CD4-positive, alpha-beta T cell (primary cell): ENCODE measurements around the gene C3orf52. TPM values are rescaled to one million over a fixed set of nuclear protein-coding genes. Genes with fewer than 3 reads are reported as not detected.

Experiments
- ATAC-seq: fragments of 200-7000 bp; cut with Tn5 transposase; one replicate; pipeline ENCODE4 v1.10.0; 2022; ENCODE audit warnings: mild to moderate bottlenecking; ENCODE audit not compliant: poor library complexity
- CTCF ChIA-PET: fragments of 350-600 bp; sonication (Branson Sonifier 250); formaldehyde crosslinking; loops from one replicate; lab custom pipeline; 2021; ENCODE audit warnings: antibody characterized with exemption, inconsistent platforms; lab: Charles Lee
- POLR2A ChIA-PET: fragments of 350-600 bp; sonication (Branson Sonifier 250); formaldehyde crosslinking; loops from one replicate; lab custom pipeline; 2021; ENCODE audit warnings: antibody characterized with exemption, inconsistent platforms; lab: Charles Lee
- DNase-seq, 14 experiments: peaks; one replicate each; pipeline ENCODE4 v3.0.0-alpha.2; 2013 to 2020; ENCODE audit warnings: mixed read lengths in 2 of 14
- H3K27ac ChIP-seq, 2 donors: one replicate each; pipeline versions ENCODE4 v1.5.1 to v1.7.0; 2013; ENCODE audit warnings: low read length in 2 of 2, low read depth in 1 of 2, mild to moderate bottlenecking in 1 of 2
- H3K27me3 ChIP-seq, 2 experiments: 1 replicate in 1 of 2; 2 replicates in 1 of 2; pipeline versions ENCODE4 v1.6.1 to v1.7.0; 2013; ENCODE audit warnings: low read length in 2 of 2, control low read depth in 1 of 2, mild to moderate bottlenecking in 1 of 2, moderate library complexity in 1 of 2; ENCODE audit not compliant: insufficient read depth in 2 of 2, control insufficient read depth in 1 of 2
- H3K36me3 ChIP-seq: one replicate; pipeline ENCODE4 v1.6.1; 2013; ENCODE audit warnings: low read length, control low read depth; ENCODE audit not compliant: insufficient read depth
- H3K4me1 ChIP-seq: one replicate; pipeline ENCODE4 v1.6.1; 2013; ENCODE audit warnings: low read length, control low read depth; ENCODE audit not compliant: insufficient read depth
- H3K4me3 ChIP-seq: one replicate; pipeline ENCODE4 v1.5.1; 2013; ENCODE audit warnings: mild to moderate bottlenecking, low read length, moderate library complexity
- H3K9me3 ChIP-seq, 2 experiments: 1 replicate in 1 of 2; 2 replicates in 1 of 2; pipeline versions ENCODE4 v1.6.1 to v1.7.0; 2013; ENCODE audit warnings: low read length in 2 of 2, mild to moderate bottlenecking in 2 of 2, control low read depth in 1 of 2, moderate library complexity in 1 of 2; ENCODE audit not compliant: control insufficient read depth in 1 of 2, insufficient read depth in 1 of 2
- H3K27ac Mint-ChIP-seq: one replicate; pipeline ENCODE4 v1.8.0; 2020; ENCODE audit warnings: mixed read lengths
- H3K27me3 Mint-ChIP-seq: one replicate; pipeline ENCODE4 v1.8.0; 2021; ENCODE audit warnings: mixed read lengths
- H3K36me3 Mint-ChIP-seq: one replicate; pipeline ENCODE4 v1.8.0; 2021; ENCODE audit warnings: low read depth, mixed read lengths
- H3K4me1 Mint-ChIP-seq: one replicate; pipeline ENCODE4 v1.8.0; 2021; ENCODE audit warnings: low read depth, mixed read lengths
- H3K4me3 Mint-ChIP-seq: one replicate; pipeline ENCODE4 v1.8.0; 2020; ENCODE audit warnings: mild to moderate bottlenecking, mixed read lengths
- H3K9me3 Mint-ChIP-seq: one replicate; pipeline ENCODE4 v1.8.0; 2020; ENCODE audit warnings: mixed read lengths
- CTCF ChIP-seq: fragments of 200-600 bp; IDR thresholded peaks from one replicate; pipeline ENCODE4 v1.8.0; 2022; ENCODE audit warnings: antibody characterized with exemption, mild to moderate bottlenecking
- intact Hi-C, 2 experiments: fragments of 100-400 bp; cut with DNase I in 1 of 2; cut with micrococcal nuclease in 1 of 2; formaldehyde crosslinking; loops; one replicate each; pipeline versions ENCODE4 v1.15.1 to v1.9.0; 2023 to 2025; cut with DNase I, micrococcal nuclease
- total RNA-seq, 174 experiments: library from RNA in 2 of 174; stranded (reverse) in 2 of 174; gene quantifications; one replicate each; pipeline ENCODE4 v1.2.3 and lab custom pipeline; 2021 to 2026

The C3orf52 gene
- total RNA-seq, 2 experiments from 2014 or later, result 1.6 to 2.7 TPM

DNA sequence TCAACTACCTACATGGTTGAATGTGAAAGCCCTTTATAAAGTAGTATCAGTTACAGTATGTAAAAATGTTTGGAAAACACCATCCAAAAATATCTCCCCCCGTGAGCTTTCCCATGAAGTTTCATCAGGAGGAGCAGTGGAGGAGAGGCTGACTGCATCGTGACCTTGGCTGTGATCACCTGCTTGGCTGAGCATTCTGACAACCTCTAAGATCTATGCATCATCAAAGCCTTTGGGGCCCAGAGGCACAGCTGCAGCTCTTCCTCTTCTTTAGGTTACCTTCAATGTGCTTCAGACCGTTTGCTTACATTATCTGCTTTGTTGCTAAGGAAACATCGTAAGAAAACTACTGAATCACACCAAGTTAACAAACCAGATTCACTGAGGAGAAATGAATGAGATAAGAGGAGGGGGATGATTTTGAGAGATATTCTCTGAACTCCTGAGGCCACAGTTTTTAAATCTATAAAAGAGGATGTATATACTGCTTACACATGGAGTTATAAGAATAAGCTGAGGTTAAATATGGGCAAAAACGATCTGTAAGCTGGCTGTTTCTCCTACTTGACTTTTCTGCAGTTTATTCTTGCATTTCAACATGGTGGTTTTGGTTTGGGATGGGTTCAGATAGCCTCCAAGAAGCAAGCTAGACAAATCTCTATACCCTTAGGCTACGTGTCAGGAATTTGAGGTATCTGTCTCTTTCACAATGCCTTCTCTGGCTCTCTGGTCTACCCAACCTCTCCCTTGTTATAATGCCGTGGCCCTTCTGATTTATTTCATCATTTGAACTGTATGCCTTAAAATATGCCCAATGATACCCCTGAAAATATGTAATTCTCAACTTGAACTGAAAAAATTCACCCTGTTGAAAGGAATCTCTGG is 42.9 kb downstream of the C3orf52 start:
- Mint-ChIP-seq H3K9me3 (no peaks in the 10 kb centered on the region), H3K27ac (peak overlapping the region; percentile 88)
- H3K4me3 ChIP-seq, result no peak overlapping the region

DNA sequence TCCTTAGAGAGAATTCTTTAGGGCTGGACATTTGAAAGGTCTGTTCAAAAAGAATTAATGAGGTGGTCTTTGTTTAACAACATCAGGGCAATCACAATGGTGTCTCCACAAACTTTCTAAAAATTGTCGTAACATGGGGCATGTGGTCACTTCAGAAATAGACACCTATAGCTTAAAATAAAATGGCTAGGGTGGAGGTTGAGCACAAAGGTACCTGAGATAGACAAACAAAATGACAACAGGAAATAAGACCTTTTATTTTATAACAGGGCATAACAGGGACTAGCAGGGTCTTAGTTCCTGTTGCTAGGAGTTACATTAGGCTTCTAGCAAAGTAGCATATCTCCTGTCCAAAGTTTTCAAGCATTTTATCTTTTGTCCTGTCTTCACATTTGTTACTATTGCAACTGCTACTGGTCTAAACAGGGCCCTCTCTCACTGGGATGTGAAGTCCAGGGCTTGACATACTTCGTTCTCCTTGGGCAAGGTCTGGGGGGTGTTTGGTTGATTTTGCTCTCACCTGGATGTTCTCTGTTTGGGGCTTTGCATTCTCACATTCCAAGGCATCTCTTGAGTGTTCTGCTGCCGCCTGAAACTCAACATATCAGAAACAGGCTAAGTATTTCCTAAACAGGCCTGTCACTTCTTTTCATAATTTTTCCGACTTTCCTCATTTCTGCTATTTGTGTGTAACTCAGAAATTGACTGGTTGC is 43.9 kb downstream of the C3orf52 start:
- Mint-ChIP-seq H3K4me3 (peak overlapping the region; percentile 52), H3K27me3 (no peaks in the 10 kb centered on the region), H3K27ac (peak overlapping the region; percentile 88), H3K36me3 (peaks cover 23% of the 10 kb centered on the region), H3K4me1 (peaks cover 95% of the 10 kb centered on the region), H3K9me3 (no peaks in the 10 kb centered on the region)
- intact Hi-C loops, result loop anchor here in 1 of 2 experiments (10.0 kb wide), 1 partner anchor 175 kb away; no protein-coding TSS in a partner anchor
- ChIA-PET CTCF (interaction anchor here (1.6 kb wide), 1 partner anchor 7 kb away, joined by 6 read pairs; no protein-coding TSS in a partner anchor), POLR2A (interaction anchor here (0.6 to 1.7 kb wide), 3 partner anchors 58 to 877 kb away, joined by 3 to 6 read pairs (median 3); partner anchors contain the start of genes ATG3 and SLC35A5)
- DNase-seq, result no peak
- ATAC-seq, result no peak
- no peaks in the 10 kb centered on the region for H3K27me3 ChIP-seq
- TF ChIP-seq CTCF, result no peak
- H3K27ac ChIP-seq, result peak overlapping the region; percentile 80 to 92
- H3K4me3 ChIP-seq, result no peak overlapping the region
- peaks cover 16% of the 10 kb centered on the region for H3K36me3 ChIP-seq
- no peaks in the 10 kb centered on the region for H3K9me3 ChIP-seq
- H3K4me1 ChIP-seq, result peaks cover 84% of the 10 kb centered on the region

More for the DNA sequence above, 42.9 kb downstream of the C3orf52 start:
- H3K27ac ChIP-seq, result peak overlapping the region; percentile 80 to 92
- ChIA-PET CTCF (interaction anchor here (0.8 to 2.3 kb wide), 3 partner anchors 8 to 389 kb away, joined by 4 to 15 read pairs (median 6); no protein-coding TSS in a partner anchor), POLR2A (interaction anchor here (0.5 to 1.9 kb wide), 9 partner anchors 8 to 878 kb away, joined by 3 to 9 read pairs (median 4); partner anchors contain the start of genes ATG3 and SLC35A5)
- H3K27me3 ChIP-seq, result no peaks in the 10 kb centered on the region
- no peaks in the 10 kb centered on the region for H3K9me3 ChIP-seq
- H3K4me1 Mint-ChIP-seq, result peaks cover 91% of the 10 kb centered on the region
- no peak for TF ChIP-seq CTCF
- H3K36me3 ChIP-seq, result peaks cover 23% of the 10 kb centered on the region
- ATAC-seq (peak; percentile 71), DNase-seq (peak; percentile 33 to 91 (median 50))
- H3K36me3 Mint-ChIP-seq, result peaks cover 30% of the 10 kb centered on the region
- peak overlapping the region; percentile 50 for H3K4me3 Mint-ChIP-seq
- H3K27me3 Mint-ChIP-seq, result no peaks in the 10 kb centered on the region
- intact Hi-C loops, result no loop called here
- H3K4me1 ChIP-seq, result peaks cover 77% of the 10 kb centered on the region

DNA sequence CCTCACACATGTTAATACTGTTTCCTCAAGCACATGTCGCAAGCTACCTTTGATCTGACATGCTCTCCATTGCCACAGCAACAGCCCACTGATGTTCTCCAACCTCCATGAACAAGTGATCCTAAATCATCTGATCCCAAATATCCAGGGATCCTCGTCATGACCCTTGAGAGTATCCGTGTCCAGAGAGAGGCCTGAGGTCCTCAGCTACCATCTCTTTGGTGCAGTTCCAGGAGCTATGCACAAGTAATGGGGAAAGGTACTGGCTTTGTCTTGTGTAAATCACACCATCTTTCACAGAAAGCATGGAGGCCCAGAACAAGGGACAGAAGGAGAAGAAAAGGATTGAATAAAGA is 44.4 kb downstream of the C3orf52 start:
- Histone ChIP-seq H3K4me3 (peak overlapping the region; percentile 60), H3K4me1 (peaks cover 85% of the 10 kb centered on the region), H3K9me3 (no peaks in the 10 kb centered on the region), H3K36me3 (peaks cover 10% of the 10 kb centered on the region), H3K27ac (peak overlapping the region; percentile 41 to 92), H3K27me3 (no peaks in the 10 kb centered on the region)
- TF ChIP-seq CTCF, result no peak
- Mint-ChIP-seq H3K27me3 (no peaks in the 10 kb centered on the region), H3K9me3 (no peaks in the 10 kb centered on the region), H3K27ac (peak overlapping the region; percentile 88), H3K4me1 (peaks cover 95% of the 10 kb centered on the region), H3K36me3 (peaks cover 18% of the 10 kb centered on the region), H3K4me3 (peak overlapping the region; percentile 52)
- no peak for DNase-seq
- intact Hi-C loops, result loop anchor here in 1 of 2 experiments (10.0 kb wide), 1 partner anchor 174 kb away; no protein-coding TSS in a partner anchor
- no peak for ATAC-seq
- ChIA-PET POLR2A (interaction anchor here (1.1 to 1.7 kb wide), 2 partner anchors 58 to 152 kb away, joined by 4 to 6 read pairs; partner anchors contain the start of gene ABHD10), CTCF (no interaction called here)
